OCI-LY3 (cell line): ENCODE results near the gene GID8.

Experiments used
- H2AFZ ChIP-seq: fragments of 200-600, 300-600 bp; shearing (Covaris generic); 2 replicates; pipeline ENCODE4 v1.6.0; 2014; ENCODE audit warnings: antibody characterized with exemption, low read depth, low read length
- H3K27ac ChIP-seq: fragments of 200-600, 300-600 bp; sonication (generic); 2 replicates; pipeline ENCODE4 v1.5.1; 2014; ENCODE audit warnings: mild to moderate bottlenecking, low read length, moderate library complexity, mixed read lengths
- H3K27me3 ChIP-seq: fragments of 200-600, 300-600 bp; sonication (generic); 2 replicates; pipeline ENCODE4 v1.6.1; 2014; ENCODE audit warnings: low read depth, low read length, mixed read lengths
- H3K36me3 ChIP-seq: fragments of 200-600, 300-600 bp; sonication (generic); replicated peaks from 2 replicates; pipeline ENCODE3; 2014; ENCODE audit warnings: low read depth, low read length, mixed read lengths
- H3K4me1 ChIP-seq: fragments of 300-600, 200-600 bp; sonication (generic); 2 replicates; pipeline ENCODE4 v1.6.1; 2014; ENCODE audit warnings: low read length, mixed read lengths
- H3K4me2 ChIP-seq: fragments of 200-600, 300-600 bp; sonication (generic); 2 replicates; pipeline ENCODE4 v1.6.1; 2014; ENCODE audit warnings: low read length, mixed read lengths
- H3K4me3 ChIP-seq: fragments of 300-600, 200-600 bp; sonication (generic); 2 replicates; pipeline ENCODE4 v1.5.1; 2014; ENCODE audit warnings: antibody characterized with exemption, mild to moderate bottlenecking, low read length, moderate library complexity
- H3K79me2 ChIP-seq: fragments of 300-600, 200-600 bp; shearing (Covaris generic); 2 replicates; pipeline ENCODE4 v1.6.1; 2014; ENCODE audit warnings: mild to moderate bottlenecking, low read length, mixed read lengths
- H3K9ac ChIP-seq: fragments of 300-600, 200-600 bp; shearing (Covaris generic); 2 replicates; pipeline ENCODE4 v1.6.0; 2014; ENCODE audit warnings: mild to moderate bottlenecking, low read length, moderate library complexity
- H3K9me3 ChIP-seq: fragments of 200-600, 300-600 bp; shearing (Covaris generic); 2 replicates; pipeline ENCODE4 v1.6.1; 2014; ENCODE audit warnings: low read length, mixed read lengths; ENCODE audit not compliant: insufficient read depth
- H4K20me1 ChIP-seq: fragments of 200-600, 300-600 bp; sonication (generic); 2 replicates; pipeline ENCODE4 v1.6.1; 2016; ENCODE audit warnings: low read length, mixed read lengths; ENCODE audit not compliant: insufficient read depth
- CTCF ChIP-seq: fragments of 200-600, 300-600 bp; sonication (generic); IDR thresholded peaks from 2 replicates; pipeline ENCODE4 v1.5.1; 2014; ENCODE audit warnings: antibody characterized with exemption, low read length, low read depth
- EZH2phosphoT487 ChIP-seq: fragments of 200-600 bp; shearing (Covaris generic); IDR thresholded peaks from 2 replicates; pipeline ENCODE4 v1.6.1; 2018; ENCODE audit warnings: antibody characterized with exemption, mixed run types, low read depth

Gene GID8

GRCh38 chr20:62967149-62967501 is 29.2 kb downstream of the GID8 start:
- H3K4me3 ChIP-seq: no peak overlapping the region
- TF ChIP-seq EZH2phosphoT487: no peak
- TF ChIP-seq CTCF: no peak
- H3K27me3 ChIP-seq: no peaks in the 10 kb centered on the region
- no peak overlapping the region for H3K4me2 ChIP-seq
- H3K79me2 ChIP-seq: no peaks in the 10 kb centered on the region
- peaks cover 31% of the 10 kb centered on the region for H3K36me3 ChIP-seq
- H2AFZ ChIP-seq: no peak overlapping the region
- no peak overlapping the region for H3K27ac ChIP-seq
- peaks cover 3% of the 10 kb centered on the region; the same call in 1 of the 2 replicates for H4K20me1 ChIP-seq
- H3K4me1 ChIP-seq: peaks cover 3% of the 10 kb centered on the region
- no peaks in the 10 kb centered on the region for H3K9me3 ChIP-seq
- H3K9ac ChIP-seq: no peak overlapping the region

GRCh38 chr20:62967628-62968351 is 29.8 kb downstream of the GID8 start:
- Histone ChIP-seq H3K27ac (no peak overlapping the region), H3K79me2 (no peaks in the 10 kb centered on the region), H3K4me2 (no peak overlapping the region), H3K4me3 (no peak overlapping the region), H3K9ac (no peak overlapping the region), H3K36me3 (peaks cover 26% of the 10 kb centered on the region), H3K9me3 (no peaks in the 10 kb centered on the region), H3K27me3 (no peaks in the 10 kb centered on the region), H3K4me1 (peaks cover 8% of the 10 kb centered on the region), H2AFZ (no peak overlapping the region), H4K20me1 (peaks cover 3% of the 10 kb centered on the region; the same call in 1 of the 2 replicates)
- TF ChIP-seq EZH2phosphoT487 (no peak), CTCF (no peak)

- Histone ChIP-seq H3K79me2 (no peaks in the 10 kb centered on the region), H3K9me3 (no peaks in the 10 kb centered on the region), H4K20me1 (peaks cover 3% of the 10 kb centered on the region; the same call in 1 of the 2 replicates), H3K4me3 (no peak overlapping the region), H3K27ac (no peak overlapping the region), H2AFZ (no peak overlapping the region), H3K9ac (no peak overlapping the region), H3K4me2 (no peak overlapping the region), H3K27me3 (no peaks in the 10 kb centered on the region), H3K4me1 (peaks cover 10% of the 10 kb centered on the region), H3K36me3 (peaks cover 19% of the 10 kb centered on the region)
- TF ChIP-seq CTCF: no peak
- TF ChIP-seq EZH2phosphoT487: no peak
Observed at GRCh38 chr20:62968378-62969178, 30.6 kb downstream of the GID8 start.

GRCh38 chr20:62969179-62969760 is 31.3 kb downstream of the GID8 start:
- no peak overlapping the region for H3K9ac ChIP-seq

More at GRCh38 chr20:62969179-62969760, 31.3 kb downstream of the GID8 start:
- peaks cover 10% of the 10 kb centered on the region for H3K4me1 ChIP-seq
- no peak overlapping the region for H3K4me2 ChIP-seq
- no peak overlapping the region for H3K4me3 ChIP-seq
- no peak for TF ChIP-seq CTCF
- TF ChIP-seq EZH2phosphoT487: no peak
- no peaks in the 10 kb centered on the region for H3K27me3 ChIP-seq
- no peaks in the 10 kb centered on the region for H3K9me3 ChIP-seq
- peaks cover 3% of the 10 kb centered on the region; the same call in 1 of the 2 replicates for H4K20me1 ChIP-seq
- H3K36me3 ChIP-seq: peaks cover 14% of the 10 kb centered on the region
- H2AFZ ChIP-seq: no peak overlapping the region
- H3K79me2 ChIP-seq: no peaks in the 10 kb centered on the region
- no peak overlapping the region for H3K27ac ChIP-seq
